Aorta (tissue), 5 donors: ENCODE measurements around the gene LRCH4. TPM values are rescaled to one million over a fixed set of nuclear protein-coding genes. Genes with fewer than 3 reads are reported as not detected.
"Not testable (repeated sequence)": the region's sequence is repeated elsewhere in the genome, so short reads cannot be mapped to it uniquely, and the experiment has no call there.

Source experiments
- ATAC-seq: fragments of 200-7000 bp; cut with Tn5 transposase; one replicate; pipeline ENCODE4 v1.9.1; 2022; ENCODE audit warnings: moderate library complexity; ENCODE audit not compliant: low FRiP score
- DNase-seq, 2 donors: peaks; one replicate each; pipeline ENCODE4 v3.0.0-alpha.2; 2020
- H3K27ac ChIP-seq, 2 donors: one replicate each; pipeline ENCODE4 v1.5.1; 2013; ENCODE audit warnings: low read length in 2 of 2, mild to moderate bottlenecking in 2 of 2, moderate library complexity in 2 of 2, control low read depth in 1 of 2, inconsistent platforms in 1 of 2, low read depth in 1 of 2
- H3K27me3 ChIP-seq, 2 donors: one replicate each; pipeline ENCODE4 v1.6.1; 2013; ENCODE audit warnings: control low read depth in 1 of 2, low read length in 1 of 2, mild to moderate bottlenecking in 1 of 2, moderate library complexity in 1 of 2; ENCODE audit not compliant: insufficient read depth in 2 of 2, control insufficient read depth in 1 of 2
- H3K36me3 ChIP-seq, 2 donors: one replicate each; pipeline ENCODE4 v1.6.1; 2013; ENCODE audit warnings: control low read depth in 1 of 2, low read length in 1 of 2, mild to moderate bottlenecking in 1 of 2; ENCODE audit not compliant: insufficient read depth in 2 of 2, control insufficient read depth in 1 of 2
- H3K4me1 ChIP-seq, 2 donors: one replicate each; pipeline ENCODE4 v1.6.1; 2013; ENCODE audit warnings: low read length in 2 of 2, control low read depth in 1 of 2, mild to moderate bottlenecking in 1 of 2, moderate library complexity in 1 of 2; ENCODE audit not compliant: insufficient read depth in 2 of 2, control insufficient read depth in 1 of 2
- H3K4me3 ChIP-seq, 2 donors: one replicate each; pipeline ENCODE4 v1.5.1; 2013; ENCODE audit warnings: low read length in 2 of 2, control low read depth in 1 of 2, mild to moderate bottlenecking in 1 of 2
- H3K9me3 ChIP-seq: one replicate; pipeline ENCODE4 v1.6.1; 2013; ENCODE audit warnings: mild to moderate bottlenecking, low read length; ENCODE audit not compliant: control insufficient read depth
- WGBS, 2 donors: extraction: QIAGEN DNeasy Blood & Tissue Kit; methylation state at CpG; one replicate each; pipeline ENCODE4 v1.1.7; 2013; 5-methylcytosine and 5-hydroxymethylcytosine counted together
- intact Hi-C, 2 donors: fragments of 100-400 bp; cut with DNase I; formaldehyde crosslinking; loops; one replicate each; pipeline versions ENCODE4 v1.14.2 to v1.15.0; 2022
- polyA plus RNA-seq, 2 donors: library from polyadenylated mRNA; stranded (reverse); fragments of 200-250 nt; gene quantifications; one replicate each; pipeline ENCODE4 v1.2.3, GENCODE V29; 2013
- total RNA-seq, 2 donors: library from RNA; stranded (reverse); fragmentation: NEBNext Ultra II Directional; extraction: Animal tissue kit (Norgen Biotek cat#: 25700); gene quantifications; one replicate each; pipeline ENCODE4 v1.2.1, GENCODE V29; 2021
- donor health status: healthy with polysubstance abuse.
- donor health status: Bipolar disorder and iron deficiency.
- donor health status: DM: no; HTN: no; CAD: no.
- donor health status: DM: no; HTN: no; CAD: no.
- donor health status: DM: yes; HTN: yes; CAD: no.

LRCH4 gene
- total and polyA plus RNA-seq, 4 donors, result 26.3 to 68.2 (median 47.6) TPM

- H3K36me3 ChIP-seq, result no peaks in the 10 kb centered on the region
- no peak for ATAC-seq
- H3K9me3 ChIP-seq, result no peaks in the 10 kb centered on the region
- no peaks in the 10 kb centered on the region for H3K27me3 ChIP-seq
- DNase-seq, result peak in 1 of 2 donors; percentile 43
- no peak overlapping the region for H3K27ac ChIP-seq
- no peaks in the 10 kb centered on the region for H3K4me1 ChIP-seq
- intact Hi-C loops, result no loop called here
- no peak overlapping the region for H3K4me3 ChIP-seq
- 80 to 88% methylated on average over 9 to 11 of the region's 11 CpGs for WGBS, 2 donors
These were observed 17.6 kb downstream of the LRCH4 start for GRCh38 chr7:100568176-100568895.

GRCh38 chr7:100567751-100568175 lies 18.2 kb downstream of the LRCH4 start:
- no peak overlapping the region for H3K27ac ChIP-seq
- intact Hi-C loops, result no loop called here
- H3K4me1 ChIP-seq, result no peaks in the 10 kb centered on the region
- H3K4me3 ChIP-seq, result no peak overlapping the region
- no peaks in the 10 kb centered on the region for H3K27me3 ChIP-seq
- DNase-seq, result no peak
- H3K9me3 ChIP-seq, result no peaks in the 10 kb centered on the region
- WGBS, 2 donors, result 42 to 53% methylated on average over 3 of the region's 3 CpGs
- ATAC-seq, result no peak
- H3K36me3 ChIP-seq, result peaks cover 0 to 2% of the 10 kb centered on the region in 2 donors

- DNase-seq (peak in 1 of 2 donors; percentile 44), ATAC-seq (no peak)
- Histone ChIP-seq H3K36me3 (peaks cover 0 to 3% of the 10 kb centered on the region in 2 donors), H3K9me3 (no peaks in the 10 kb centered on the region), H3K27me3 (no peaks in the 10 kb centered on the region), H3K4me1 (no peaks in the 10 kb centered on the region), H3K4me3 (no peak overlapping the region), H3K27ac (no peak overlapping the region)
- 71 to 78% methylated on average over 12 of the region's 12 CpGs for WGBS, 2 donors
- intact Hi-C loops, result no loop called here
These were observed 18.7 kb downstream of the LRCH4 start for GRCh38 chr7:100567031-100567730.

- DNase-seq, result peak; percentile 34 to 47
- peaks cover 0 to 3% of the 10 kb centered on the region in 2 donors for H3K36me3 ChIP-seq
- intact Hi-C loops, result no loop called here
- 82 to 86% methylated on average over 6 of the region's 6 CpGs for WGBS, 2 donors
- ATAC-seq, result no peak
- no peak overlapping the region for H3K27ac ChIP-seq
- no peak overlapping the region for H3K4me3 ChIP-seq
- H3K27me3 ChIP-seq, result no peaks in the 10 kb centered on the region
- no peaks in the 10 kb centered on the region for H3K4me1 ChIP-seq
- no peaks in the 10 kb centered on the region for H3K9me3 ChIP-seq
These were observed 19.9 kb downstream of the LRCH4 start for GRCh38 chr7:100566018-100566531.

- Histone ChIP-seq H3K4me3 (no peak overlapping the region), H3K27ac (no peak overlapping the region), H3K27me3 (no peaks in the 10 kb centered on the region), H3K36me3 (peaks cover 0 to 3% of the 10 kb centered on the region in 2 donors), H3K9me3 (no peaks in the 10 kb centered on the region), H3K4me1 (no peaks in the 10 kb centered on the region)
- WGBS, 2 donors, result 95 to 96% methylated on average over 9 to 11 of the region's 11 CpGs
- peak in 1 of 2 donors; percentile 61 for DNase-seq
- ATAC-seq, result no peak
- intact Hi-C loops, result loop anchor here in 1 of 2 donors (2.0 kb wide), 1 partner anchor 126 kb away; no protein-coding TSS in a partner anchor
These were observed 20.8 kb downstream of the LRCH4 start for GRCh38 chr7:100565133-100565571.

- not testable (repeated sequence) for H3K36me3 ChIP-seq, H3K27me3 ChIP-seq
- intact Hi-C loops, result loop anchor here in 1 of 2 donors (2.0 kb wide), 1 partner anchor 126 kb away; no protein-coding TSS in a partner anchor
These were observed 21.5 kb downstream of the LRCH4 start for GRCh38 chr7:100564405-100564804.

GRCh38 chr7:100563809-100564400 lies 22.0 kb downstream of the LRCH4 start:
- DNase-seq (peak; percentile 88 to 95), ATAC-seq (peak; percentile 79)
- 41 to 43% methylated on average over 12 of the region's 12 CpGs for WGBS, 2 donors
- Histone ChIP-seq H3K4me1 (no peaks in the 10 kb centered on the region), H3K27ac (no peak overlapping the region), H3K4me3 (no peak overlapping the region), H3K36me3 (peaks cover 0 to 3% of the 10 kb centered on the region in 2 donors), H3K9me3 (no peaks in the 10 kb centered on the region), H3K27me3 (no peaks in the 10 kb centered on the region)
- intact Hi-C loops, result loop anchor here (2.0 kb wide), 1 partner anchor 127 kb away; no protein-coding TSS in a partner anchor

More at GRCh38 chr7:100564405-100564804, 21.5 kb downstream of the LRCH4 start:
- DNase-seq, result peak in 1 of 2 donors; percentile 5
- not testable (repeated sequence) for H3K9me3 ChIP-seq, H3K4me3 ChIP-seq, H3K4me1 ChIP-seq, ATAC-seq, H3K27ac ChIP-seq
- WGBS, 2 donors, result 93 to 95% methylated on average over 6 of the region's 6 CpGs

- no peaks in the 10 kb centered on the region for H3K9me3 ChIP-seq
- DNase-seq, result peak in 1 of 2 donors; percentile 39
- WGBS, 2 donors, result 92 to 94% methylated on average over 8 of the region's 8 CpGs
- no peak overlapping the region for H3K27ac ChIP-seq
- no peaks in the 10 kb centered on the region for H3K27me3 ChIP-seq
- no peaks in the 10 kb centered on the region for H3K4me1 ChIP-seq
- peaks cover 0 to 3% of the 10 kb centered on the region in 2 donors for H3K36me3 ChIP-seq
- intact Hi-C loops, result loop anchor here in 1 of 2 donors (2.0 kb wide), 1 partner anchor 128 kb away; no protein-coding TSS in a partner anchor
- no peak for ATAC-seq
- H3K4me3 ChIP-seq, result no peak overlapping the region
These were observed 22.8 kb downstream of the LRCH4 start for GRCh38 chr7:100563100-100563564.
